ENCODE results near the gene SKOR2. TPM values are rescaled to one million over a fixed set of nuclear protein-coding genes. Genes with fewer than 3 reads are reported as not detected.

Gene SKOR2
- total RNA-seq, 1 donor from 2014 or later, result not detected

DNA sequence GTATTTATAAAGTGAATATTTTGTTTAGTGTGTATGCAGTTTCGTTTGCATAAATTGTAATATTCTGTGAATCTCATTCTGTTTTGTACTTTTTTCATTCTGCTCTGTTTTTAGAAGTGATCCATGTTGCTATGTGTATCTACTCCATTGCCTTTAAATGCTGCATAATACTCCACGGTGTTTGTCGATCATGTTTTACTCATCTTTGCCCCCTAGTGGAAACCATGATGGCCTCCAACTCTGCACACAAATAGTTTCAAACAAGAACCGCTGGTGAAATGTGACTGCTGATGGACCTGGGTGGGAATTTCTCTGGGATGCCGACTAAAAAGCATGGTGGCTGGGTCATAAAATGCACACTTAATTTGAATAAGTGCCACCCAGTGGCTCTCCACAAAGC is 32.0 kb upstream of the SKOR2 start:
- H4K20me1 ChIP-seq (ENCODE audit: insufficient read depth, low read length), result no peaks in the 10 kb centered on the region
- no peak overlapping the region for H2AFZ ChIP-seq (ENCODE audit: low read depth, low read length)
- H3K27ac ChIP-seq (ENCODE audit: low read depth, low read length), result no peak overlapping the region
- no peak overlapping the region for H3K27ac Mint-ChIP-seq (ENCODE audit: unreplicated experiment)
- H3K9me3 ChIP-seq (ENCODE audit: insufficient read depth, low read depth, low read length), result no peaks in the 10 kb centered on the region
- TF ChIP-seq, protein P1, sequence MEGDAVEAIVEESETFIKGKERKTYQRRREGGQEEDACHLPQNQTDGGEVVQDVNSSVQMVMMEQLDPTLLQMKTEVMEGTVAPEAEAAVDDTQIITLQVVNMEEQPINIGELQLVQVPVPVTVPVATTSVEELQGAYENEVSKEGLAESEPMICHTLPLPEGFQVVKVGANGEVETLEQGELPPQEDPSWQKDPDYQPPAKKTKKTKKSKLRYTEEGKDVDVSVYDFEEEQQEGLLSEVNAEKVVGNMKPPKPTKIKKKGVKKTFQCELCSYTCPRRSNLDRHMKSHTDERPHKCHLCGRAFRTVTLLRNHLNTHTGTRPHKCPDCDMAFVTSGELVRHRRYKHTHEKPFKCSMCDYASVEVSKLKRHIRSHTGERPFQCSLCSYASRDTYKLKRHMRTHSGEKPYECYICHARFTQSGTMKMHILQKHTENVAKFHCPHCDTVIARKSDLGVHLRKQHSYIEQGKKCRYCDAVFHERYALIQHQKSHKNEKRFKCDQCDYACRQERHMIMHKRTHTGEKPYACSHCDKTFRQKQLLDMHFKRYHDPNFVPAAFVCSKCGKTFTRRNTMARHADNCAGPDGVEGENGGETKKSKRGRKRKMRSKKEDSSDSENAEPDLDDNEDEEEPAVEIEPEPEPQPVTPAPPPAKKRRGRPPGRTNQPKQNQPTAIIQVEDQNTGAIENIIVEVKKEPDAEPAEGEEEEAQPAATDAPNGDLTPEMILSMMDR (IDR thresholded peaks at IDR 0.05; ENCODE audit: insufficient read depth, low read depth, low read length), result peak; percentile 50
- no peak for TF ChIP-seq EZH2 (IDR thresholded peaks at IDR 0.05; ENCODE audit: insufficient read depth, low read length)
- H3K27me3 ChIP-seq (ENCODE audit: insufficient read depth, low read length), result no peaks in the 10 kb centered on the region
- DNase-seq (ENCODE audit: low read depth) (peak; percentile 1), FAIRE-seq (no peak)
- no peak overlapping the region for H3K4me3 ChIP-seq (ENCODE audit: insufficient read depth, low read depth, low read length)
- H3K4me1 ChIP-seq (ENCODE audit: insufficient read depth, low read length), result no peaks in the 10 kb centered on the region
- H3K36me3 ChIP-seq (ENCODE audit: insufficient read depth, low read length), result no peaks in the 10 kb centered on the region
- no peak overlapping the region for H3K4me2 ChIP-seq (ENCODE audit: low read length)
- H3K27me3 Mint-ChIP-seq (ENCODE audit: low read depth, unreplicated experiment), result peaks cover 30% of the 10 kb centered on the region
- H3K9ac ChIP-seq (ENCODE audit: low read length), result no peak overlapping the region
- no peak overlapping the region for H3K4me3 Mint-ChIP-seq (ENCODE audit: unreplicated experiment)
- no peaks in the 10 kb centered on the region for H3K9me3 Mint-ChIP-seq (ENCODE audit: unreplicated experiment)
- no peaks in the 10 kb centered on the region for H3K79me2 ChIP-seq (ENCODE audit: insufficient read depth, low read length)
- no peaks in the 10 kb centered on the region for H3K4me1 Mint-ChIP-seq (ENCODE audit: low read depth, unreplicated experiment)
- no peaks in the 10 kb centered on the region for H3K36me3 Mint-ChIP-seq (ENCODE audit: low read depth, unreplicated experiment)

DNA sequence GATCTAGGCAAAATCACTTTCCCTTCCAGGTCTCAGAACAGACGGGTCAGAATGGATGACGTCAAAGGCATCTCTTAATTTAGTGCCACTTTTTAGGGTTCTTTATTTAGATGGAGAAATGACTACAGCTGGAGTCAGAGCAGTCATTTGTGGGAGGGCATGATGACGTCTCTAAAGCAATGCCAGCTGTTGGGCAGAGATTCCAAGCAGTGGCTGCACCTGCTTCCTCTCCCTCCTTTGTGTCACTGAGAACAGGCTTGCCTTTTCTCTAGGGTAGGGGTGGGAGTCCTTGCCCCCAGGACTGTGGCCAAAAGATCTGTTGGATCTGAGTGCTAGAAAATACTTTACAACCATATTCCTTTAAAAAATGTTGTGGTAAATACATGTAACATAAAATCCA is 28.7 kb upstream of the SKOR2 start:
- TF ChIP-seq, protein P1 (IDR thresholded peaks at IDR 0.05; ENCODE audit: insufficient read depth, low read depth, low read length), result no peak
- TF ChIP-seq EZH2 (IDR thresholded peaks at IDR 0.05; ENCODE audit: insufficient read depth, low read length), result no peak
- H3K4me1 Mint-ChIP-seq (ENCODE audit: low read depth, unreplicated experiment), result no peaks in the 10 kb centered on the region
- no peak overlapping the region for H3K27ac Mint-ChIP-seq (ENCODE audit: unreplicated experiment)
- H3K79me2 ChIP-seq (ENCODE audit: insufficient read depth, low read length), result no peaks in the 10 kb centered on the region
- H3K9me3 ChIP-seq (ENCODE audit: insufficient read depth, low read depth, low read length), result no peaks in the 10 kb centered on the region
- H3K27me3 Mint-ChIP-seq (ENCODE audit: low read depth, unreplicated experiment), result peaks cover 39% of the 10 kb centered on the region
- no peak overlapping the region for H3K4me3 Mint-ChIP-seq (ENCODE audit: unreplicated experiment)
- H3K4me1 ChIP-seq (ENCODE audit: insufficient read depth, low read length), result no peaks in the 10 kb centered on the region
- no peak overlapping the region for H3K4me2 ChIP-seq (ENCODE audit: low read length)
- H3K27me3 ChIP-seq (ENCODE audit: insufficient read depth, low read length), result no peaks in the 10 kb centered on the region
- H3K4me3 ChIP-seq (ENCODE audit: insufficient read depth, low read depth, low read length), result no peak overlapping the region
- DNase-seq (ENCODE audit: low read depth) (no peak), FAIRE-seq (no peak)
- no peaks in the 10 kb centered on the region for H4K20me1 ChIP-seq (ENCODE audit: insufficient read depth, low read length)
- no peak overlapping the region for H3K9ac ChIP-seq (ENCODE audit: low read length)
- H2AFZ ChIP-seq (ENCODE audit: low read depth, low read length), result no peak overlapping the region
- no peaks in the 10 kb centered on the region for H3K36me3 ChIP-seq (ENCODE audit: insufficient read depth, low read length)
- no peaks in the 10 kb centered on the region for H3K36me3 Mint-ChIP-seq (ENCODE audit: low read depth, unreplicated experiment)
- H3K27ac ChIP-seq (ENCODE audit: low read depth, low read length), result no peak overlapping the region
- peaks cover 3% of the 10 kb centered on the region for H3K9me3 Mint-ChIP-seq (ENCODE audit: unreplicated experiment)

DNA sequence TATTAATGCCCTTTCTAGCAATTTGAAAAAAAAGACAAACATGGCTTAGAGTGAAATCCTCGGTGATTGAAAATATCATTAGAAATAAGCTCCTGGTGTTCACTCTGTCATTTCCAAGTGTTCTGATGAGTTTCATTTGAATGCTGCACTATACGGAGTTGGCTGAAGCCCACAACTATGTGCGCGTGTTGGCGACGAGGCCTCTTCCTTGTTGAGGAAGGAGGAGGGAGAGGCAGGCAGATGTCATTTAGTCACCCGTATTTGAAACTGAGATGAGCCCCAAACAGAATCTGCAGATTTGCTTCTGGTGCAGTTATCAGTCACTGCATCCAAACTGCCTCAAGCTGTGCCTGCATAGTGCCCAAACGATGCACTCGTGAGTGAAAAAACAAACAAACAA is 23.5 kb upstream of the SKOR2 start:
- H3K36me3 ChIP-seq (ENCODE audit: insufficient read depth, low read length), result no peaks in the 10 kb centered on the region
- FAIRE-seq (no peak), DNase-seq (ENCODE audit: low read depth) (no peak)
- Mint-ChIP-seq H3K9me3 (ENCODE audit: unreplicated experiment) (peaks cover 3% of the 10 kb centered on the region), H3K4me1 (ENCODE audit: low read depth, unreplicated experiment) (no peaks in the 10 kb centered on the region), H3K4me3 (ENCODE audit: unreplicated experiment) (no peak overlapping the region), H3K27ac (ENCODE audit: unreplicated experiment) (no peak overlapping the region), H3K27me3 (ENCODE audit: low read depth, unreplicated experiment) (peaks cover 40% of the 10 kb centered on the region), H3K36me3 (ENCODE audit: low read depth, unreplicated experiment) (no peaks in the 10 kb centered on the region)
- no peak overlapping the region for H3K27ac ChIP-seq (ENCODE audit: low read depth, low read length)
- no peak overlapping the region for H3K4me3 ChIP-seq (ENCODE audit: insufficient read depth, low read depth, low read length)
- no peak overlapping the region for H2AFZ ChIP-seq (ENCODE audit: low read depth, low read length)
- no peaks in the 10 kb centered on the region for H3K27me3 ChIP-seq (ENCODE audit: insufficient read depth, low read length)
- no peaks in the 10 kb centered on the region for H4K20me1 ChIP-seq (ENCODE audit: insufficient read depth, low read length)
- no peak overlapping the region for H3K9ac ChIP-seq (ENCODE audit: low read length)
- no peak overlapping the region for H3K4me2 ChIP-seq (ENCODE audit: low read length)
- TF ChIP-seq, protein P1 (IDR thresholded peaks at IDR 0.05; ENCODE audit: insufficient read depth, low read depth, low read length), result no peak
- no peak for TF ChIP-seq EZH2 (IDR thresholded peaks at IDR 0.05; ENCODE audit: insufficient read depth, low read length)
- H3K9me3 ChIP-seq (ENCODE audit: insufficient read depth, low read depth, low read length), result no peaks in the 10 kb centered on the region
- no peaks in the 10 kb centered on the region for H3K79me2 ChIP-seq (ENCODE audit: insufficient read depth, low read length)
- H3K4me1 ChIP-seq (ENCODE audit: insufficient read depth, low read length), result no peaks in the 10 kb centered on the region

All from astrocyte (in vitro differentiated cells and primary cell).